Fibroblast of lung (primary cell): ENCODE results near the gene GPC5. TPM values are rescaled to one million over a fixed set of nuclear protein-coding genes. Genes with fewer than 3 reads are reported as not detected.

ENCODE experiments used
- DNase-seq, 2 donors: peaks; one replicate each; pipeline versions ENCODE4 v3.0.0 to v3.0.0-alpha.2; 2010; ENCODE audit warnings: low read depth in 2 of 2
- H2AFZ ChIP-seq: 2 replicates; pipeline ENCODE4 v1.5.1; 2012; ENCODE audit warnings: low read length, control low read depth, inconsistent platforms
- H3K27ac ChIP-seq: 2 replicates; pipeline ENCODE4 v1.5.1; 2011; ENCODE audit warnings: low read length, control low read depth; ENCODE audit not compliant: insufficient read depth
- H3K27me3 ChIP-seq: 2 replicates; pipeline ENCODE4 v1.5.1; 2011; ENCODE audit warnings: mild to moderate bottlenecking, low read length; ENCODE audit not compliant: control insufficient read depth, insufficient read depth
- H3K36me3 ChIP-seq: 2 replicates; pipeline ENCODE4 v1.5.1; 2011; ENCODE audit warnings: low read length; ENCODE audit not compliant: control insufficient read depth, insufficient read depth
- H3K4me1 ChIP-seq: 2 replicates; pipeline ENCODE4 v1.5.1; 2011; ENCODE audit warnings: low read length; ENCODE audit not compliant: control insufficient read depth, insufficient read depth; ENCODE audit errors: extremely low read depth
- H3K4me2 ChIP-seq: 2 replicates; pipeline ENCODE4 v1.5.1; 2011; ENCODE audit warnings: low read length, control low read depth; ENCODE audit not compliant: insufficient read depth; ENCODE audit errors: extremely low read depth
- H3K4me3 ChIP-seq, 4 experiments: fragments of 200-600 bp in 1 of 4; sonication (generic) in 1 of 4; replicated peaks in 1 of 4; 2 replicates each; pipeline ENCODE4 v1.5.1; 2011 to 2016; ENCODE audit warnings: low read length in 4 of 4, low read depth in 3 of 4, mild to moderate bottlenecking in 3 of 4, control low read depth in 2 of 4, inconsistent platforms in 1 of 4, mixed read lengths in 1 of 4; ENCODE audit not compliant: insufficient read depth in 1 of 4; ENCODE audit errors: control extremely low read depth in 1 of 4
- H3K79me2 ChIP-seq: 2 replicates; pipeline ENCODE4 v1.5.1; 2012; ENCODE audit warnings: mild to moderate bottlenecking, low read length, inconsistent platforms; ENCODE audit not compliant: control insufficient read depth, insufficient read depth
- H3K9ac ChIP-seq: 2 replicates; pipeline ENCODE4 v1.5.1; 2011; ENCODE audit warnings: mild to moderate bottlenecking, low read length, control low read depth; ENCODE audit not compliant: insufficient read depth
- H3K9me3 ChIP-seq: 2 replicates; pipeline ENCODE4 v1.5.1; 2012; ENCODE audit warnings: low read depth, low read length; ENCODE audit not compliant: control insufficient read depth, insufficient read depth
- H4K20me1 ChIP-seq: 2 replicates; pipeline ENCODE4 v1.5.1; 2011; ENCODE audit warnings: low read length; ENCODE audit not compliant: control insufficient read depth, insufficient read depth; ENCODE audit errors: extremely low read depth
- CTCF ChIP-seq, 2 donors: IDR thresholded peaks in 1 of 2; conservative IDR thresholded peaks in 1 of 2; 1 replicate in 1 of 2; 2 replicates in 1 of 2; pipeline ENCODE4 v1.5.1; 2011 to 2012; ENCODE audit warnings: low read length in 2 of 2, control low read depth in 1 of 2, inconsistent platforms in 1 of 2, low read depth in 1 of 2, mild to moderate bottlenecking in 1 of 2
- EZH2 ChIP-seq: IDR thresholded peaks from 2 replicates; pipeline ENCODE4 v1.5.1; 2012; ENCODE audit warnings: low read length, control low read depth, mild to moderate bottlenecking; ENCODE audit errors: missing control alignments
- polyA plus RNA-seq, 2 donors: library from polyadenylated mRNA; depleted of rRNA in 1 of 2; stranded (reverse) in 1 of 2; unstranded in 1 of 2; fragments of >200 nt; gene quantifications; 2 replicates each; pipeline ENCODE4 v1.2.1, GENCODE V29; 2011 to 2012; ENCODE audit warnings: missing spikeins in 1 of 2
- total RNA-seq: library from RNA; depleted of rRNA; stranded (reverse); fragments of >200 nt; gene quantifications from 2 replicates; pipeline ENCODE4 v1.2.1, GENCODE V29; 2014

The GPC5 gene
- total and polyA plus RNA-seq, 2 donors (not counting 1 experiment from before 2014, with no cell fraction given): 0.17 TPM; not detected in 1

GRCh38 chr13:91725646-91726045 lies 327.2 kb downstream of the GPC5 start:
- no peak for TF ChIP-seq CTCF (conservative IDR thresholded peaks at IDR 0.05 in 1 of 2, IDR thresholded peaks at IDR 0.05 in 1 of 2; ENCODE audit: low read depth in 1 of 2, low read length in 2 of 2)
- no peak for TF ChIP-seq EZH2
- no peak overlapping the region for H3K4me2 ChIP-seq

GRCh38 chr13:91726671-91727070 lies 328.2 kb downstream of the GPC5 start:
- H3K27ac ChIP-seq: no peak overlapping the region
- no peaks in the 10 kb centered on the region for H3K4me1 ChIP-seq
- H4K20me1 ChIP-seq: no peaks in the 10 kb centered on the region

More at GRCh38 chr13:91725646-91726045, 327.2 kb downstream of the GPC5 start:
- Histone ChIP-seq H3K4me1 (no peaks in the 10 kb centered on the region), H2AFZ (no peak overlapping the region), H3K4me3 (no peak overlapping the region), H3K27me3 (no peaks in the 10 kb centered on the region), H3K27ac (no peak overlapping the region), H3K36me3 (no peaks in the 10 kb centered on the region), H4K20me1 (no peaks in the 10 kb centered on the region), H3K9ac (no peak overlapping the region), H3K9me3 (no peaks in the 10 kb centered on the region), H3K79me2 (no peaks in the 10 kb centered on the region)
- no peak for DNase-seq

GRCh38 chr13:91729859-91730258 lies 331.4 kb downstream of the GPC5 start:
- no peak for DNase-seq
- no peaks in the 10 kb centered on the region for H3K27me3 ChIP-seq
- H3K36me3 ChIP-seq: no peaks in the 10 kb centered on the region
- H2AFZ ChIP-seq: no peak overlapping the region
- no peaks in the 10 kb centered on the region for H3K4me1 ChIP-seq
- H3K4me3 ChIP-seq: no peak overlapping the region
- no peak overlapping the region for H3K4me2 ChIP-seq
- no peaks in the 10 kb centered on the region for H4K20me1 ChIP-seq
- H3K27ac ChIP-seq: no peak overlapping the region
- TF ChIP-seq EZH2 (no peak), CTCF (conservative IDR thresholded peaks at IDR 0.05 in 1 of 2, IDR thresholded peaks at IDR 0.05 in 1 of 2; ENCODE audit: low read depth in 1 of 2, low read length in 2 of 2) (no peak)
- no peaks in the 10 kb centered on the region for H3K9me3 ChIP-seq
- H3K9ac ChIP-seq: no peak overlapping the region
- H3K79me2 ChIP-seq: no peaks in the 10 kb centered on the region

More at GRCh38 chr13:91726671-91727070, 328.2 kb downstream of the GPC5 start:
- no peaks in the 10 kb centered on the region for H3K79me2 ChIP-seq
- H3K4me3 ChIP-seq: no peak overlapping the region
- no peaks in the 10 kb centered on the region for H3K9me3 ChIP-seq
- no peak for DNase-seq
- no peaks in the 10 kb centered on the region for H3K36me3 ChIP-seq
- TF ChIP-seq CTCF (conservative IDR thresholded peaks at IDR 0.05 in 1 of 2, IDR thresholded peaks at IDR 0.05 in 1 of 2; ENCODE audit: low read depth in 1 of 2, low read length in 2 of 2) (no peak), EZH2 (no peak)
- H2AFZ ChIP-seq: no peak overlapping the region
- no peak overlapping the region for H3K9ac ChIP-seq
- H3K27me3 ChIP-seq: no peaks in the 10 kb centered on the region
- H3K4me2 ChIP-seq: no peak overlapping the region
